Amygdala (tissue), 56 donors: ENCODE results near the gene LGI1.
A peak's percentile ranks its signal among the peaks of the same experiment; 100 is the strongest.

Experiments
- DNase-seq, 56 donors: peaks; one replicate each; lab custom pipeline; 2025; lab: John Stamatoyannopoulos, UW

Gene LGI1

GRCh38 chr10:93754761-93755160 lies 3.0 kb upstream of the LGI1 start:
- DNase-seq: no peak

DNA sequence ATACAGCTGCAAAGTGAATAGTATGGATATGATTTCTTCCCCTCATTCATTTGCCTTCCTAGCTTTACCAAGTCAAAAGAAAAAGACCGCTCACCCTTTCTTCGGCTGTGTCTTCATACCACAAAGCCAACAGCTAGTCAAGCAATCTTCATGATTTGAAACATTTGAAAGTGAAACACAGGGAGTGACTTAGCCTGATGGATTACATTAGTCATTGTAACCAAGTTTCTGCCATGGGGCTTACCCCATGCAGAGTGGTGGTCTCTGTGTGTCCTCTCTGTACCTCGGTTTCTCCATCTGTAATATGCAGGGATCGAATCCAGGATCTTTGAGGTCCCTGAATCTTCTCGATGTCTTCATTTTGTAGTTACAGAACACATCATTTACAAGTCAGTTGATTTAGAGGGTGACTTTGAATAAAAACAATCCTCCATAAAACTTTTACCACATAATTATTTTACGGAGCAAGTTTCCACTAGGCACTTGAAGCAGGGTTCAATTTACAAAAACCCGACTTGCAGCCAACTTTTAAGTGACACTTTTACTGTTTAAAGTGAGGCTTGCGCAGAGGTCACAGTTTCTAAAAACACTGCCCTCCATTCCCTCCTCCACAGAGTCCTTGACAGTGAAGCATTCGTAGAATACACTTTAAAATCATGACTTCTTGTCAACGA lies 2.2 kb upstream of the LGI1 start:
- no peak for DNase-seq

DNA sequence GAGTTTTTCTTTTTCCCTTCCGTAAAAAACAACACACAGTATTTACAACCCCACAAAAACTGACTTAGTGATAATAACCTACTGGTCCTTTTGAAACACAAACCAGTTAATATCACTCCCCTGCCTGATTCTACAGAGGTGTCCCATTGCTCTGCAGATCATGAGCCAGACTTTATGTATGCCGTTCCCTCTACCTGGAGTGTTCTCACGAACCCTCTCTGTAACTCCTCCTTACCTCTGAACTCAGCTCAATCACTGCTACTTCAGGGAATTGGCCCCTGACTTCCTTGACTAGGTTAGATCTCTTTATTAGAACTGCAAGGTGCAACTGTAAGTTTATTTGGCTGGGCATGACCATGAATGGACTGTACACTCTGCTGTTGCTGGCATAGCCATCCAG lies 1.6 kb upstream of the LGI1 start:
- no peak for DNase-seq

DNA sequence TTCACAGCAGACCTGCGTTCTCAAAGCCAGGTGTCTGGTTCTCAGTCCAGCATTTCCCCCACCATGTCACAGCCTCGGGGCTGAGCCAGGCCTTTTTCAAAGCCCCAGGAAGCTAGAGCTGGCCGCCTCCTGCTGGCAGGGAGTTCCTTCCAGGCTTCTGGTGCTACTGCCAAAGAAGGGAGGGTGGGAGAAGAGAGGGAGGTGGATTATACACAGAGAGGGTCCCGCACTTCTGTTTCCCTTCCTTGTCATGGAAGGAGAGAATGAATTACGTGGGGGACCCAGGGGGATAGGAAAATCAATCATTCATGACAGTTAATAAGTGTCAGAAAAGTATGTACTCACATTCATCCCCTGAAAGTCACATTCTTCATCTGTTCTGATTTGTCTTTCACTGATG lies 600 bp upstream of the LGI1 start:
- peak in 33 of 56 donors; percentile 10 to 74 (median 36) for DNase-seq

- DNase-seq: no peak
Measured at GRCh38 chr10:93758508-93758885, 761 bp downstream of the LGI1 start.

- no peak for DNase-seq
Measured at GRCh38 chr10:93758891-93759410, 1.2 kb downstream of the LGI1 start.

GRCh38 chr10:93760490-93760889 lies 2.8 kb downstream of the LGI1 start:
- DNase-seq: no peak

DNA sequence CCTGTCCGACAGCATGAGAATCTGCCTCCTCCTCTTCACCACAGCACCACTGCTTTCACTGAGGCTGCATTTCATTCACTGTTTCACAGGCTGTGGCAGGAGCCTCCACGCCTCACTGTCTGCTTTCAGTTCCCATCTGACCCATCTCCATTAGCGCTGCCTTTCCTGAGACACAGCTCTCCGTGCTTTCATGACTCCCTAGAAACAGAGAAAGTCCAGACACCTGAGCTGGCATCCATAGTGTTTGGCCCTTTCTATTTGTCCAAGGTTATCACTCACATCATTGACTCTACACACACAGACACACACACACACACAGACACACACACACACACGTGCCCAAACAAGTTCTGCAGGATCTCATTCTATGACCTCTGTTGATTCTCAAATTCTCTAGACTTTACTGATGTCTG lies 5.2 kb downstream of the LGI1 start:
- peak in 2 of 56 donors; percentile 13 to 26 for DNase-seq

DNA sequence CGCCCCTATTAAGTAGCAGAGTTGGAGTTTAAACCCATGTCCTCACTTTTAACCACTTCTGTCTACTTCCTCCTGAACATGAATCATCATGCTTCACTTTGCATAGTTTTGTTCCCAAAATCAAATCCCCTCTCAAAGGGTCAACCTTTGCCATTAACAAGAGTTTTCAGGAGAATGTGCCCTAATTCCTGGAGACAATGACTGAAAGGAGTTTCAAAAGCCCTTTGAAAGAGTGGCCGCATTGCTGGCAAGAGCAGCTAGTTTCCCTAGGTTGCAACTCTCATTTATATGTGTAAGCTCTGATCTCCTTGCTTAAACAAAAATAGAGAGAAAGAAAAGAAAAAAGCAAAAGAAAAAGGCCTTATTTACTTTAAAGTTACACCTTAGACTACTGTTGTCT lies 9.2 kb downstream of the LGI1 start:
- DNase-seq: peak in 8 of 56 donors; percentile 10 to 36 (median 18)

- no peak for DNase-seq
Measured at GRCh38 chr10:93767724-93768399, 10.1 kb downstream of the LGI1 start.

DNA sequence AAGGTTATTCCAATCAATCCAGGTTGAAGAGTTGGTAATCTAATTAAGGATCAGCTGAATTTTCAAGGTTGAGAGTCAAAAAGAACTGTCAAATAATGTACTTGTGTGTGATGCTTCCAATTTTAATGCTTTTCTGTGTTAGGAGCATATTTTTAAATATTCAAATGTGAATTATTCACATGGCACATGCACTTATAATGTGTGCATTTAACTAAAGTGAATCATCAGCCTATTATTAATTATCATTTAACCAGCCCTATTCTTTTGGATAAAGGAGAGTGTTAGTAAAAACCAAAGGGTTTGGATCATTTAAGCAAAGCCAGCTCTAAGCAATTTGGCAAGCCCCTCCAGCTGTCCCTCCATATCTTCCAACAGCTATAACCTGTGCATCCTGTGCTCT lies 11.2 kb downstream of the LGI1 start:
- DNase-seq: no peak

DNA sequence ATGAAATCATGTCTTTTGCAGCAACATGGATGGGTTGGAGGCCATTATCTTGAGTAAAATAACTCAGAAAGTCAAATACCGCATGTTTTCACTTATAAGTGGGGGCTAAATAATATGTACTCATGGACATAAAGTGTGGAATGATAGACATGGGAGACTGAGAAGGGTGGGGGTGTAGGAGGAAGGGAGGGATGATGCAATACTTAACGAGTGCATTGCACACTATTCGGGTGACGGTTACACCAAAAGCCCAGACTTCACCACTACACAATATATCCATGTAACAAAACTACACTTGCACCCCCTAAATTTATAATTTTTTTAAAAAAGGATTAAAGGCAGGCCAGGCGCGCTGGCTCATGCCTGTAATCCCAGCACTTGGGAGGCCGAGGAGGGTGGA lies 13.6 kb downstream of the LGI1 start:
- no peak for DNase-seq

GRCh38 chr10:93773120-93773519 lies 15.4 kb downstream of the LGI1 start:
- no peak for DNase-seq

DNA sequence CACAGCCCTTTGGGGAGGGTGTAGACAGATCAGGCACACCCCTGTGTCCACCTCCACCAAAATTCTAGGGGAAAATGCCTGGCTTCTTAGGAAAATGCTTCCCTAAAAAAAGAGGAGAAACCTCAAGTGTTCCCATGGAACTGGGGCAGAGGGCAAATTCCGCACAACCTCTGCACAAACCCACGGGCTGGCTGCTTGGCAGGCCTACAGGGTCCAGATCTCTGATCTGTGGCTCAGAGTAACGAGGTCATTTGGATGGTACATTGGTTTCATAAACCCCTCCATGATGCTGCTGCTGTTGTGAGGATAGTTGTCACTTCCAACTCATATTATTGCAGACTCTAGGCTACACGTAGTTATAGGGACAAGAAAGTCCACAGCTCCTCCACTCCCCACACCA lies 16.0 kb downstream of the LGI1 start:
- peak in 1 of 56 donors; percentile 9 for DNase-seq

DNA sequence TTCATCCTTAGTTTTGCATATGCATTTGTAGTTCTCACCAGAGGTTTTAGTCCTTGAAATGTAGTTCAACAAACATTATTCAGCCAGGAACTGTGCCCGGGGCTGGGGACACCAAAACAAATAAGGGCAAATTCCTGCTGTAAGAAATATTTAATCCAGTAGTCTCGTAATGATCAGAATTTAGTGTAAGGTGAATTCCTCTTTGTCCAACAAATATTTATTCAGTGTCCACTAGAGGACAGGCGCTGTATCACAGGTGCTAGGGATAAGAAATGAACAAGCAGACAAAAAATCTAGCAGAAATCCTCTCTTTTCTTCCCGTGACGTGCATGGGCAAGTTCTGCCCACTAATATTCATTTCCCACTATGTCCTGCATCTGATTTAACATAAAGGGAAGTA lies 17.6 kb downstream of the LGI1 start:
- DNase-seq: no peak

DNA sequence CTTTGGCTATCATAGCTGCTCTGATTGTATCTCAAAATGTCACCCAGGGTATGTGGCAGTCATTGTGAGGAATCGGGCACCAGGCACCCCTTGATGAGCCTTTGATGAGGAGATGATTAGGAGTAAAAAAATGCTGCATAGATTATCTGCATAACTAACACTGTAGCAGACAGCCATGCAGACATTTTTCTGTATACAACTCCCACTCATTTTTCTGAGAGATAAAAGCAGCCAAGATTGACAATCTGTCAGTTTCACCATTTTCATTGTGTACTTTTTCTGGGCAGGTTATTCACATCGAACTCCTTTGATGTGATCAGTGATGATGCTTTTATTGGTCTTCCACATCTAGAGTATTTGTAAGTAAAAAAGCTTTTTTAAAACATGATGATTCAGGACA lies 19.4 kb downstream of the LGI1 start:
- no peak for DNase-seq

GRCh38 chr10:93784059-93784458 lies 26.3 kb downstream of the LGI1 start:
- no peak for DNase-seq

GRCh38 chr10:93788413-93789208 lies 30.9 kb downstream of the LGI1 start:
- DNase-seq: no peak

DNA sequence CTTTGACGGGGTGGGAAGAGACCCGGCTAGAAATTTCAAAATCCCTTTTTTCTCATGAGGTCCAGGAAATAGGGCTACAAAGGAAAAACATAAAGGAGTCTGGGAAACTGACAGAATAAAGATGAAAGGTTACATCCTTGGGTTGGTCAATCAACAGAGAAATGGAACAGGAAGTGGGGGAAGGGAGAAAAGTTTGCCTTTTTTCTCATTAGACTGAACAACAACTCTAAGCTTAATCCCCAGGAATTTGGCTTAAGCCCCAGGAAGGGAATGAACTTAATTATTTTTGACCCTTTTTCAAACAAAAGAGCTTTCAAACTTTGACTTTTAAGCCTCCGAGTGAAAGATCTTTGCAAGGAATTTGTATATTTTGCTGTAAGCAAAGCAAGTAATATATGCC lies 32.7 kb downstream of the LGI1 start:
- no peak for DNase-seq

GRCh38 chr10:93796167-93796566 lies 38.4 kb downstream of the LGI1 start:
- DNase-seq: no peak

DNA sequence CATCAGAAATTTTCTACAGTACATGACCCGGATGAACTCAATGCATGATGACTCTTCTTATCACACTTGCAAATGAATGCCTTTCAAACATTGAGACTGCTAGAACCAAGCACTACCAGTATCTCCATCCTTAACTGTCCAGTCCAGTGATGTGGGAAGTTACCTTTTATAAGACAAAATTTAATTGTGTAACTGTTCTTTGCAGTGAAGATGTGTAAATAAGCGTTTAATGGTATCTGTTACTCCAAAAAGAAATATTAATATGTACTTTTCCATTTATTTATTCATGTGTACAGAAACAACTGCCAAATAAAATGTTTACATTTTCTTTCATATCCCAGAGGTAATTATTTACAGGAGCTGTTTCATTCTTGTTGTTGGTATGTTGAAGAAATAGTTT lies 40.1 kb downstream of the LGI1 start:
- no peak for DNase-seq
